Smooth muscle cell (in vitro differentiated cells): Measurements from ENCODE around the gene ADCY5. TPM values are rescaled to one million over a fixed set of nuclear protein-coding genes. Genes with fewer than 3 reads are reported as not detected.

Experiments used
- DNase-seq: peaks from one replicate; lab custom pipeline; 2025; ENCODE audit not compliant: unreplicated experiment; lab: John Stamatoyannopoulos, UW
- H2AFZ ChIP-seq: fragments of 200-600 bp; sonication (generic); 2 replicates; pipeline ENCODE4 v1.6.0; 2016; ENCODE audit warnings: antibody characterized with exemption, low read depth, mild to moderate bottlenecking
- H3F3A ChIP-seq: fragments of 200-600 bp; sonication (generic); 2 replicates; pipeline ENCODE4 v1.6.0; 2017; ENCODE audit warnings: antibody characterized with exemption, low read depth
- H3K27ac ChIP-seq: fragments of 200-600 bp; sonication (generic); 2 replicates; pipeline ENCODE4 v1.5.1; 2016; ENCODE audit warnings: low read depth, mild to moderate bottlenecking
- H3K27me3 ChIP-seq: fragments of 200-600 bp; sonication (generic); 2 replicates; pipeline ENCODE4 v1.6.1; 2016; ENCODE audit warnings: low read depth, mild to moderate bottlenecking
- H3K36me3 ChIP-seq: fragments of 200-600 bp; sonication (generic); 2 replicates; pipeline ENCODE4 v1.5.1; 2016; ENCODE audit warnings: low read depth
- H3K4me1 ChIP-seq: fragments of 200-600 bp; sonication (generic); 2 replicates; pipeline ENCODE4 v1.5.1; 2016; ENCODE audit warnings: low read depth
- H3K4me2 ChIP-seq: fragments of 200-600 bp; sonication (generic); 2 replicates; pipeline ENCODE4 v1.6.0; 2016; ENCODE audit warnings: mild to moderate bottlenecking
- H3K4me3 ChIP-seq: fragments of 200-600 bp; sonication (generic); 2 replicates; pipeline ENCODE4 v1.5.1; 2016; ENCODE audit warnings: mild to moderate bottlenecking
- H3K79me2 ChIP-seq: fragments of 200-600 bp; sonication (generic); 2 replicates; pipeline ENCODE4 v1.6.0; 2016; ENCODE audit warnings: low read depth, mild to moderate bottlenecking
- H3K9ac ChIP-seq: fragments of 200-600 bp; sonication (generic); 2 replicates; pipeline ENCODE4 v1.6.0; 2016; ENCODE audit warnings: low read depth
- H3K9me3 ChIP-seq: fragments of 200-600 bp; sonication (generic); replicated peaks from 2 replicates; pipeline ENCODE4 v1.5.1; 2016; ENCODE audit warnings: low read depth
- H4K20me1 ChIP-seq: fragments of 200-600 bp; sonication (generic); 2 replicates; pipeline ENCODE4 v1.6.0; 2016; ENCODE audit warnings: low read depth
- WGBS: methylation state at CpG from one replicate; pipeline ENCODE4 v1.1.7; 2016; ENCODE audit warnings: low lambda C conversion rate; 5-methylcytosine and 5-hydroxymethylcytosine counted together
- polyA plus RNA-seq: library from polyadenylated mRNA; unstranded; fragments of >200 nt; fragmentation: Nextera tagmentation; extraction: Ambion mirVana; gene quantifications from 2 replicates; pipeline ENCODE4 v1.2.1, GENCODE V29; 2016
- total RNA-seq: library from RNA; depleted of rRNA; stranded (reverse); fragments of >200 nt; gene quantifications from 2 replicates; pipeline ENCODE4 v1.2.3, GENCODE V29; 2014
- TF ChIP-seq, protein P1 (sequence below): fragments of 200-600 bp; sonication (generic); IDR thresholded peaks from 2 replicates; pipeline ENCODE4 v1.5.1; 2017; ENCODE audit warnings: borderline replicate concordance, mild to moderate bottlenecking, antibody characterized with exemption; ENCODE audit not compliant: insufficient read depth, poor library complexity, severe bottlenecking

The ADCY5 gene
- total and polyA plus RNA-seq, 2 experiments from 2014 or later: 0.50 to 0.58 TPM

DNA sequence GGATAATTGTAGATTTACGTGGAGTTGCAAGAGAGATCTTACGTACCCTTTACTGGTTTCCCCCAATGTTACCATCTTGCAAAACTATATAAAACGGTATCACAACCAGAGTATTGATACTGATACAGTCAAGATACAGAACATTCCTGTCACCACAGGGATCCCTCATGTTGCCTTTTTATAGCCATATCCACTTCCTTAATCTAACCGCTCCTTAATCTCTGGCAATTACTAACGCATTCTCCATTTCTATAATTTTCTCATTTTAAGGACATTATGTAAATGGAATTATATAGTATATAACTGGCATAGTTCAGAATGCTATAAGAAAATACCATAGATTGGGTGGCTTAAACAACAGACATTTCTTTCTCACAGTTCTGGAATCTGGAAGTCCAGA lies 186.0 kb downstream of the ADCY5 start:
- Histone ChIP-seq H3K27me3 (no peaks in the 10 kb centered on the region), H3K36me3 (peaks cover 5% of the 10 kb centered on the region), H3K4me3 (no peak overlapping the region), H3K4me1 (no peaks in the 10 kb centered on the region), H3K79me2 (no peaks in the 10 kb centered on the region), H3K9me3 (no peaks in the 10 kb centered on the region), H3F3A (peaks cover 3% of the 10 kb centered on the region), H3K4me2 (no peak overlapping the region), H2AFZ (no peak overlapping the region), H4K20me1 (no peaks in the 10 kb centered on the region), H3K27ac (no peak overlapping the region), H3K9ac (no peak overlapping the region)
- no peak for DNase-seq
- TF ChIP-seq, protein P1, sequence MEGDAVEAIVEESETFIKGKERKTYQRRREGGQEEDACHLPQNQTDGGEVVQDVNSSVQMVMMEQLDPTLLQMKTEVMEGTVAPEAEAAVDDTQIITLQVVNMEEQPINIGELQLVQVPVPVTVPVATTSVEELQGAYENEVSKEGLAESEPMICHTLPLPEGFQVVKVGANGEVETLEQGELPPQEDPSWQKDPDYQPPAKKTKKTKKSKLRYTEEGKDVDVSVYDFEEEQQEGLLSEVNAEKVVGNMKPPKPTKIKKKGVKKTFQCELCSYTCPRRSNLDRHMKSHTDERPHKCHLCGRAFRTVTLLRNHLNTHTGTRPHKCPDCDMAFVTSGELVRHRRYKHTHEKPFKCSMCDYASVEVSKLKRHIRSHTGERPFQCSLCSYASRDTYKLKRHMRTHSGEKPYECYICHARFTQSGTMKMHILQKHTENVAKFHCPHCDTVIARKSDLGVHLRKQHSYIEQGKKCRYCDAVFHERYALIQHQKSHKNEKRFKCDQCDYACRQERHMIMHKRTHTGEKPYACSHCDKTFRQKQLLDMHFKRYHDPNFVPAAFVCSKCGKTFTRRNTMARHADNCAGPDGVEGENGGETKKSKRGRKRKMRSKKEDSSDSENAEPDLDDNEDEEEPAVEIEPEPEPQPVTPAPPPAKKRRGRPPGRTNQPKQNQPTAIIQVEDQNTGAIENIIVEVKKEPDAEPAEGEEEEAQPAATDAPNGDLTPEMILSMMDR: no peak
- 87% methylated on average over 5 of the region's 5 CpGs for WGBS

DNA sequence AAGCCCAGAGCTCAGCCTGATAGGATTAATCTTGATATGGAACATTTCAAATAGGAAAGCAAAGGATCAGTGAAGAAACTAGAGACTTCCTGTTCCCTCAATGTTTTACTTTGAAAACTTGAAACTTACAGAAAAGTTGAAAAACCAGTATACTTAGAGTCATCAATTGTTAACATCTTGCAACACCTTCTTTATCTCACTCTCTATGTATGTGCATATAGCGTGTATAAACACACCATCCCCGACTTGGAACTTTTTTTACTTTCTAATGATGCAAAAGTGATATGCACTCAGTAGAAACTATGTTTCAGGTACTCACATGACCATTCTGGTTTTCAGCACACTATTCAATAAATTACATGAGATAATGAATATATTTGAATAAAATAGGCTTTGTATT lies 186.7 kb downstream of the ADCY5 start:
- Histone ChIP-seq H3K4me1 (no peaks in the 10 kb centered on the region), H3K9me3 (no peaks in the 10 kb centered on the region)
- WGBS: 90% methylated on average over 2 of the region's 2 CpGs

DNA sequence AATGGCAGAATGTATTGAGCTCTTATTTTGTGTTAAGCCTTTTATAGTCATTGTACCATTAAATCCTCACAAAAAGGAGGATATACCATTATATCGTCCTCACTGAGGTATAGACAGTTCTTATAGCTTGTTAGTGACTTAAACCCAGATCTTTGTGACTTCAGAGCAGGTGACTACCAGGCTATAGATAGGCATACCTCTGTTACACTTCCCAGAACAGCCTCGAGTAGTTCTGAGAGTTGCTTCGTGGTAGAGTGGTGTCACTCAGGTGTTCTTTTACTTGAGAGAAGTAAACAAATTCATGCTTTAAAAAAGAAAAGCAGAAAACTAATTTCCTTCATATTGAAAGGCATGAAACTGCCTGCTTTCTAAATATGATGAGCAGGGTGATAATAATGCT lies 187.2 kb downstream of the ADCY5 start:
- 84% methylated on average over 3 of the region's 3 CpGs for WGBS

More for the DNA sequence above, 186.7 kb downstream of the ADCY5 start:
- peaks cover 5% of the 10 kb centered on the region for H3K36me3 ChIP-seq
- H3K27ac ChIP-seq: no peak overlapping the region
- TF ChIP-seq, protein P1: no peak
- no peak for DNase-seq
- no peak overlapping the region for H3K4me3 ChIP-seq
- H3K79me2 ChIP-seq: no peaks in the 10 kb centered on the region
- no peak overlapping the region for H3K4me2 ChIP-seq
- no peaks in the 10 kb centered on the region for H3K27me3 ChIP-seq
- H3F3A ChIP-seq: peaks cover 3% of the 10 kb centered on the region
- no peak overlapping the region for H2AFZ ChIP-seq
- H4K20me1 ChIP-seq: no peaks in the 10 kb centered on the region
- no peak overlapping the region for H3K9ac ChIP-seq

More for the DNA sequence above, 187.2 kb downstream of the ADCY5 start:
- Histone ChIP-seq H4K20me1 (no peaks in the 10 kb centered on the region), H2AFZ (no peak overlapping the region), H3F3A (peaks cover 3% of the 10 kb centered on the region), H3K4me3 (no peak overlapping the region), H3K9ac (no peak overlapping the region), H3K79me2 (no peaks in the 10 kb centered on the region), H3K36me3 (peaks cover 2% of the 10 kb centered on the region), H3K9me3 (no peaks in the 10 kb centered on the region), H3K4me1 (no peaks in the 10 kb centered on the region), H3K27me3 (no peaks in the 10 kb centered on the region), H3K27ac (no peak overlapping the region), H3K4me2 (no peak overlapping the region)
- DNase-seq: no peak
- TF ChIP-seq, protein P1: no peak
